Measurements from ENCODE around the gene ARL13B. TPM values are rescaled to one million over a fixed set of nuclear protein-coding genes. Genes with fewer than 3 reads are reported as not detected.

Gene ARL13B
- 12.1 and 16.0 TPM in 2 replicates for total RNA-seq

DNA sequence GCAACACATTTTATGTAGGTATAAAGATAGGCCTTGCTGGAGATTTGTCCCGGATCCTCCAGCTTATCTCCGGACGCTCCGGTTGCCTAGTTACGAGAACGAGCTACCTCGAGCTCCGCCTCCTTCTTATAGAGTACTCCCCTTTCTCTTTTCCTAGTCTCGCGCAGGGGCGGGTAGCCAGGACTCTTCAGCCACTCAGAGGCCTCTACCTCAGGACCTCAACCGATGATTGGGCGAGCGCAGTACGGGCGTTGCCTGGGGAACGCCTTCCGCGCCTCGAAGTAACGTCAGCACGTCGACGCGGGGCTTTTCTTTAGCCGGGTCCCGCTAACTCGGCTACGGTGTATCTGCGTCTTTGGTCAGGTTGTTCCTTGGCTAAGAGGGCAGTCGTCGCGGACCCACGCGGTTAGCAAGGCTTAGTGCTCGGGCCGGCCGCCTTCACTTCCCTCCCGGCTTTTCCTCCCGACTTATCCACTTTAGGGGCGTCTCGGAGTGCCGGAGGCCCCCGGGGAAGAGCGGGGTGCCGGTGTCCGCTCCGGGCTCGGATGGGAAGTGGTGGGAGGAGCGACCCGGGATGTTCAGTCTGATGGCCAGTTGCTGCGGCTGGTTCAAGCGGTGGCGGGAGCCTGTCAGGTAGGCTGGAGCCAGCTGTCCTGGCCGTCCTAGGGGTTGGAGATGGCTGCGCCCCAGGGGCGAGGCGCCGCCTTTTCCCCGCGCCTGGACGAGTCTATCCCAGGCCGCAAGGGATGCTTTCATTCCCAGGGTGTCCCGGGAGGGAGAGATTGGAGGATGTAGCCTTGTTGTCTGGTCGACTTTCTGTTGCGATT, at the start of gene ARL13B:
TSS of gene ARL13B (plus strand) at position 306 of the 827 bp plus-strand sequence. CDS start at position 575, 269 bp downstream.

DNA sequence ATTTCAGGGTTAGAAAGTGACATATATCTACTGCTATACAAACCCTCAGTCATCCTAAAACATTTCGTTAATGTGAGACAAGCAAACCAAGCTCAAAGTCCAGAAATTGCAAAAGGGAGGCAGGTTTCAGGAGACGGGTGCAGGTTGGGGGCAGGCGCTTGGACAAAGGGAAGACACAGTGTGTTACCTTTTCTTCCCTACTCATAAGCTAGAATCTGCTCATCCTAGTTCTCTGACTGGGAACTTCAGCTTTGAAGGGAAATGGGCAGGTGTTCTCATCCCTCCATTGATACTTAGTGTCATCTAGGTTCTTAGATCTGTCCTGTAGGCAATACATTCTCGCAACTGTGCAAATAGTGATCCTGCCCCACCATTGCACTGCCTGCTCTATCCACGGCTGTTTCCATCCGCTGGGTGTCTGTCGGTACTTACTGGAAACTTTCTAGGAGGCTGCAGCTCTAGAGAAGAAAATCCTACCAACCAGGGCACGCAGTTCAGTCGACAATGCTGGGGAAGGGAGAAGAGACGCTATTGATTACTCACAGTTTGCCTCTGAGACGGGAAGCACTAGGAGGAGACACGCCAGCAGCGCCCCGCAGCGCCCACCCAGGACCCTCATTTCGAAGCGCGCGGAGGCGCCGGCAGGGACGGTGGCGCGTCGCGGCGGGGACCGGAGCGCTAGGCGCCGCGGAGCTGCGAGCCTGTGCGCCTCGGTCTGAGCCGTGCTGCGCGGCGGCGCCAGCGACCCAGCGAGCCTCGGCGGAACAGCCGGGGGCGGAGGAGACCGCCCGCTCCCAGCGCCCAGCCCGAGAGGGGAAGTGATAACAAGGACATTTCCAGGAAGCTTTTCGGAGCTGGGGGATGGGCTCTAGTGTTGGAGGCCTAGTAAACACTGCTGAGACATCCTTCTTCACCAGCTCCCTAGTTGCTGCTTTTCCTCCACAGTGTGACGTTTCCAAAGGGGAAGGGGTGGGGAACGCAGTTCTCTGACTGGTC, 6.5 kb upstream of the ARL13B start, which contains the start of gene PROS1:
TSS of gene PROS1 (minus strand) at position 766 of the 996 bp plus-strand sequence. CDS start at position 619, 147 bp downstream.

DNA sequence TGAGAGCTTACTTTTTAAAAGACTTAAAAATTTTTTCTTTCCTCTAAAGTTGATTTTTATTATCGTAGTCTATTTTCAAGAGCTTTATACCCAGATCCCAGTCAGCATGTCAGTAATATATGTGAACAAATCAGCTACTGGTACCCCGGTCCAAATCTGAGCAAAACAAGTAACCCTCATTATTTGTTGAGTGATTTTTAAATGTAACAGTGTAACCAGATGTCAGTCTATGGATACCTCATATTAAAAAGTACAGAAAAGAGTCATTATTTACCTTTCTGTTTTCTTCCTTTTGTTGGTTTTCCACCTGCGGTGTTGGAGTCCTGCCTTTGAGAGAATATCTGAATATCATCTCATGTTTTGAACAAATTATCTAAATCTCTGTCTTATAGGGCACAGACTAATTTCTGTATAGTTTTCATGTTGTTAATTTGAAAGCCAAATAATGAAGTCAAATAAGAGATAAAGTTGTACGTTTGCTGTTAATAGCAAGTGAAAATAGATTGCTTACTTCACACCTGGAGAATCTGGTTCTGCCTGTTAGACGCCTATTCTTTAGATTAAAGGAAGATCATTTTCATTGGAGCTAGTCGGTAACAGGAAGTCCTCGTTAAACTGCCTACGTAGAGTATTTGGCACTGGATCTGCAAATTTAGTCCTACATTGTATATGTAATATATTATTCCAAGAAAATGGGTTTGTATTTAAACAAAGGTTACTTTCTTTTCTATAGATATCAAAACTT, 48.3 kb downstream of the ARL13B start, which contains the start of gene STX19:
TSS of gene STX19 (minus strand) at position 505 of the 745 bp plus-strand sequence. CDS start 13,328 bp downstream, outside the sequence.

DNA sequence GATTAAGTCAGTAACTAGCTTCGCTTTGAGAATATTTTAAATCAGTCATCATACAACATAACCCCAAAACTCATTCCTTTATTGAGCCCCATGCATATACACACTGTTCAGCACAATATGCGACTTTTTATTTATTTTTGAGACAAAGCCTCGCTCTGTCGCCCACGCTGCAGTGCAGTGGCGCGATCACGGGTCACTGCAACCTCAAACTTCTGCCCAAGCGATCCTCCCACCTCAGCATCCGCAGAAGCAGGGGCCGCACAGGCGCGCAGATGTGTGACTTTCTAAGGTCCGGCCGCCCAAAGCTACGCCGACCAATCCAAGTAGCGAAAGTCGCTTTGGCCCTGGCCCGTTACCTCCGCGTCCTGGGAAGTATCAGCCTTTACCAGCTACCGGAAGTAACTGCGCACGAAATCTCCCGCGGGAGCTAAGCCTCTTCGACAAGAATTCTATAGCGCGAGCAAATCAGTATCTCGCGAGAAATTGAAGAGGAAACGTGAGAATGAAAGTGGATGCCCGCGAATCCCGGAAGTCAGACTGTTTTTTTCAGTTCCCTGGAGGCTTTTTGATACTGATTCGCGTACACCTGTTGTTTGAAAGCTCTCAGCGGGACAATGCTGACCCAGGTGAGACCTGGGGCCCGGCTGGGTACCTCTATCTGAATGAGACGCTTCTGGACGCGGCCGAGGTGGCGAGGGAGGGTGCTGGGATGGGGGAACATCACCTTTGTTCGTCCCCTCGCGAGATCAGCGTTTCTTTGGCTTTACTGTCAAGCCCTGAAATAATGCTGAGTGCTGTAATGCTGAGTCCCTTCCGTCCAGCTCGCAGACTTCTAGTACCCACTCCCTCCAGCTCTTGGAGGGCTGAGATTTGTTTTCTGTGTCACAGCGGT, 82.8 kb downstream of the ARL13B start, which contains the start of the genes DHFR2 and NSUN3:
TSS of gene DHFR2 (minus strand) at position 404 of the 892 bp plus-strand sequence. CDS start 1,405 bp downstream, outside the sequence.
TSS of gene NSUN3 (plus strand) at position 549 of the 892 bp plus-strand sequence. CDS start at position 615, 66 bp downstream.

Other genes starting within 250 kb of the ARL13B start
- 20.1 and 36.1 TPM in 2 replicates for gene PROS1, start 6.3 kb upstream of the ARL13B start, total RNA-seq
- not detected in 2 replicates for gene STX19, start 48.4 kb downstream of the ARL13B start, total RNA-seq
- 3.7 TPM in 2 replicates for gene DHFR2, start 82.8 kb downstream of the ARL13B start, total RNA-seq
- gene NSUN3, start 82.9 kb downstream of the ARL13B start, total RNA-seq: 13.2 and 13.6 TPM in 2 replicates

Measured in uterine smooth muscle cell (primary cell).